HUES6 (cell line): Measurements from ENCODE around the gene C4BPB.

Experiments
- H3K27ac ChIP-seq: 2 replicates; pipeline ENCODE4 v1.7.0; 2013; ENCODE audit warnings: low read depth, mild to moderate bottlenecking, low read length, inconsistent platforms
- H3K27me3 ChIP-seq: 2 replicates; pipeline ENCODE4 v1.6.1; 2013; ENCODE audit warnings: low read length; ENCODE audit not compliant: control insufficient read depth, insufficient read depth
- H3K36me3 ChIP-seq: 2 replicates; pipeline ENCODE4 v1.6.1; 2013; ENCODE audit warnings: low read length; ENCODE audit not compliant: control insufficient read depth, insufficient read depth
- H3K4me1 ChIP-seq: 2 replicates; pipeline ENCODE4 v1.6.1; 2013; ENCODE audit warnings: low read length; ENCODE audit not compliant: control insufficient read depth, insufficient read depth
- H3K4me3 ChIP-seq: 2 replicates; pipeline ENCODE4 v1.5.1; 2013; ENCODE audit warnings: low read depth, low read length
- H3K9ac ChIP-seq: one replicate; pipeline ENCODE4 v1.6.1; 2013; ENCODE audit warnings: mild to moderate bottlenecking, low read length
- H3K9me3 ChIP-seq: 2 replicates; pipeline ENCODE4 v1.6.1; 2013; ENCODE audit warnings: low read depth, low read length; ENCODE audit not compliant: control insufficient read depth, insufficient read depth

C4BPB gene

DNA sequence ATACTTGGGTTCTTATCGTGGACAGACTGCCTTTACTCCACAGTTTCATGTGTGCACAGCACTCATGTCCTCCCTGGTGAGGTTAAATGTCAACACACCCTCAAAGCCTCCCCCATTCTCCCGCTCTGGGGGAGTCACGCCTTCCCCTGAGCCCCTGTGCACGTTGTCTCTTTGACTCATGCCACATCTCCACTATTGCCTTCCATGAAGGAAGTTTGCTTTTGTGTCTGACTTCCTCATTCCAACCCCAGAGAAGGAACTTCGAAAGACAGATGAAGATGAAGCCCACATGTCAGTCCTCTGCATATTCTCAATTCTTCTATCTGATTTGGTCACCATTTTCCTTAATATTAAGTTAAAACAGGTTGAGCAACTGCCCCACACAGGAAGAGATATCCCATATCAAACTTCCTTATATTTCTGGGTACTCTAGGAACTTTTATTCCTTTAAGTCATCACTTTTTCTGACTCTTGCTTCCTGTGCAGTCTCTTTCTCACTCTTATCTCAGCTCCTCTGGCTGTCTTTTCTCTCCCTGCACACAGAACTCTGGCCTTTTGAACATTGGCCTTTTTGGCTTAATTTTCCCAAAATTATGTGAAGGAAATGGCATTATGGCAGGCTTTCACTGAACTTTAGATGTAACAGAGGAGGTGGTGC lies 56.9 kb downstream of the C4BPB start:
- Histone ChIP-seq H3K9ac (no peak overlapping the region), H3K4me3 (no peak overlapping the region), H3K27ac (no peak overlapping the region), H3K4me1 (no peaks in the 10 kb centered on the region), H3K9me3 (no peaks in the 10 kb centered on the region), H3K27me3 (no peaks in the 10 kb centered on the region), H3K36me3 (no peaks in the 10 kb centered on the region)
